Stimulated activated CD4-positive, alpha-beta T cell treated with anti-CD3 and anti-CD28 coated beads, TNF-alpha, amount 100 ng/mL, for 48 hours (primary cell): ENCODE data around the gene MRFAP1L1.
"Not testable (repeated sequence)": the region's sequence is repeated elsewhere in the genome, so short reads cannot be mapped to it uniquely, and the experiment has no call there.

ENCODE experiments used
- DNase-seq, 3 donors: peaks; one replicate each; pipeline ENCODE4 v3.0.0-alpha.2; 2020; ENCODE audit warnings: low read depth in 3 of 3

MRFAP1L1 gene

DNA sequence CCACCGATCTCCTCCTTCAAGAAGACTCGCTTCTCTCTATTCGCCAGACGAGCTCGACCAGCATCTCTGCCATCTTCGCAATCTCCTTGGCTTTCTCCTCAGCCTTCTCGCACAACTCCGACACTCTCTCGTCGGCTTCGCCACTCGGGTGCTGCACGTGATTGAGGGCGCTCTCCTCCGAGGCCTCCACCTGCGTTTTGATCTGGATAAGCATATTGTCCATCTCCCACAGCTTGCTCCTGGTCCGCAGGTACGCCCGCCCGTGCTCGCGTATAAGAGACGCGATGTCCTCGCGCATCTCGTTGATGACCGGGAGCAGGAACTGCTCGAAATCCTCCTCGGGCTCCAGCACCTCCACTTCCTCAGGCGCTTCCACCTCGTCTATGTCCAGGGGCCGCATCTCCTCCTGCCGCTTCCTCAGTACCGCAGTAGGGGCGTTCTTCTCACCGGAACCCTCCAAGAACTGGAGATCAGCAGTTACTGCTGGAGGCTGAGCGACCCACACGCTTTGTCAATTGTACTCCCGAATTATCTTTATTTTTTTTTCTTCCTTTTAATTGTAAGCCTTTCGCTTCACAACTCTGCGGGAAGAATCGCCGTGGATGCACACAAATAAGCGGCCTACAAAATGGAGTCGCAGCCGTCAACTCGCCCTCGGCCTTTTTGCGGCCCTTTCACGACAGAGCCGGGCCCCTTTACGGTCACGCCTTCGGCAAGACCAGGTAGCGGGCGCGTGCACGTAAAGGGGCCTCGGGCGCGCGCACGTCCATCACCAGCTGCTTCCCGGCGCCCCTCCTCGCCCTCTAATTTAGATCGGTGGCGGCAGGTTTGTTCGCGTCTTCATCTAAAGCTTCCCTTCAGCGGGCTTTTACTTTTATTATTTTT lies at the start of gene MRFAP1L1:
MRFAP1L1 (minus strand) TSS at position 636 of the 885 bp plus-strand sequence; CDS start at position 400, 236 bp downstream.
- DNase-seq: peak; percentile 93 to 95 (median 95)

DNA sequence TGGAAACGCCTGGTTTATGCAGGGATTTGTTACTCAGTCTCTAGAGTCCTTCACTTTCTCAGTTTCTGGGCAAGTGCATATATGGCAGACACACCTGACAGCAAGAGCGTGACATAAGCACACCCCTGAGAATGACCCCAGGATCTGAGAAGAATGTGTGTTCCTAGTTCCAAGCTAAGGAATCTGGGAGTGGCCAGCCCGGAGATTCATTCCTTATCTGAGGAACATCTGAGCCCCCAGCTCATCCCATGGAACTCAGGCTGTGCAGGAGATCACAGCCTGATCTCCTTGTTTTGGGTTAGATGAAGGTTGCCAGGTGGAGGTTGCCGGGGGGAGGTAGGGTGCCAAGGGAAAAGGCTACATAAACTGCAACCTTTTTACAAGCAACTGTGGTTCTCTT lies 49.1 kb upstream of the MRFAP1L1 start:
- DNase-seq: no peak

DNA sequence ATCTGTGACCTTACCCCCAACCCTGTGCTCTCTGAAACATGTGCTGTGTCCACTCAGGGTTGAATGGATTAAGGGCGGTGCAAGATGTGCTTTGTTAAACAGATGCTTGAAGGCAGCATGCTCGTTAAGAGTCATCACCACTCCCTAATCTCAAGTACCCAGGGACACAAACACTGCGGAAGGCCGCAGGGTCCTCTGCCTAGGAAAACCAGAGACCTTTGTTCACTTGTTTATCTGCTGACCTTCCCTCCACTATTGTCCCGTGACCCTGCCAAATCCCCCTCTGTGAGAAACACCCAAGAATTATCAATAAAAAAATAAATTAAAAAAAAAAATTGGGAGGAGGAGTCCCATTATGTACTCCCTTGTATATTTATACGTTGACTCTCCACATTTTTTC lies 46.7 kb upstream of the MRFAP1L1 start:
- DNase-seq: not testable (repeated sequence)

DNA sequence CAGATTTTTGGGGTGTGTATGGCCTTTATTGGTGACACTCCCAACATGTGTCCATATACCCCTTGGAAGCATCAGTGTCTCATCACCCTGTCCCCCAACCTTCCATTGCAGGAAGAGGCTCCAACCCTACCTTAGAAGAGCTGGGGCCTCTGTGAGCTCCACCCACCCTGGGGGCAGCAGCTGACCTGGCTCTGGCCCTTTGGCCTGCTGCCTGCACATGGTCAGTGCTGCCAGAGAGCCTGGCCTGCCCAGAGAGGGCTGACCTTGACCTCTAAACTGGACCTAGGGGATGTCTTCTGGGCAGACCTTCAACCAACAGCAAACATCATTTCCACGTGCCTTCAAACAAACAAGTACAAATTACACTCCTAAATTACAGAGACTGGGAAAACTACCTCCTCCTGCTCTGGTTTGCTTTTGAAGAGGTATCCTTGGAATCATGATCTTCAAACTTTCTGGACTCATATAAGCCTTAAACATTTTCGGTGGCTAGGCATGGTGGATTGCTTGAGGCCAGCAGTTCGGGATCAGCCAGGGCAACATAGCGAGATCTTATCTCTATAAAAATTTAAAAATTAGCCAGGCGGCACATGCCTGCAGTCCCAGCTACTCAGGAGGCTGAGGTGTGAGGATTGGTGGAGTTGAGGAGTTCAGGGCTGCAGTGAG lies 45.6 kb upstream of the MRFAP1L1 start:
- no peak for DNase-seq

DNA sequence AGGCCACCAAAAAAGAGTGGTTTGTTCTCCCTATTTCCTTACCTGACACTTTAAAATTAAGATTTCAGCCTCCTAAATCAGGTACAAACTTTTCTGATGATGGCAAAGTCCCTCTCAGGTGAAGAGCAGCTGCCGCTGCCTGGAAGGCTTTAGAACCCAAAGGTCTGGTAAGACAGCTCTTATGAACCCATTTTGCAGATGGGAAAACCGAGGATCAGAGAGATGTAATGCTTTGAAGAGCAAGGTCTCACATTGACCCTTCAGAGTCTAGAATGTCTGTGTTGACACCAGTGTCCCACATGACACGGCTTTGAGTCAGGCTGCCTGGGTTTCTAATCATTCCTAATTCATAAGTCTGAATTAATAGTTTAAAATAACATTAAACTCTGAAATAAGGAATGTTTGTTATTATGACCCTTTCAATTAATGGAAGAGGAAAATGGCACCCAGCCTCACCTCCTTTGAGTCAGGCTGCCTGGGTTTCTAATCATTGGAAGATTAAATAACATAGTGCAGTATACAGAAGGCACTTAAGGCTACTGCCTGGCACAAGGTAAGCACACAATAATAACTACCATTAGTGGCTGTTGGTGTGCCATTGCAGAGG lies 44.9 kb upstream of the MRFAP1L1 start:
- DNase-seq: no peak

DNA sequence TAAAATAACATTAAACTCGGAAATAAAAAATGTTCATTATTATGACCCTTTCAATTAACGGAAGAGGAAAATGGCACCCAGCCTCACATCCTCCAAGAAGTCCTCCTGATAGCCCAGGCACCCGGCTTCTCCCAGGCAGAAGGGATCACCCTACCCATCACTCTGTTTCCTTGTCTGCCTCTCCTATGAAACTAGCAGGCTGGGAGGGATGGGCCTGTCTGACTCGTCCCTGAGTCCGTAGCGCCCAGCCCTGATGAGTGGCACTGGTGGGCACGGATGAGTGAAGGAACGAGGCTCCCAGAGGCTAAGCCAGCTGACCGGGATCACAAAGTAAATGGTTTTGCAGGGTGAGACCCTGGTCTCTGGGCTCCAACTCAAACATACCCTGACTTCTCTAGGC lies 44.2 kb upstream of the MRFAP1L1 start:
- no peak for DNase-seq

DNA sequence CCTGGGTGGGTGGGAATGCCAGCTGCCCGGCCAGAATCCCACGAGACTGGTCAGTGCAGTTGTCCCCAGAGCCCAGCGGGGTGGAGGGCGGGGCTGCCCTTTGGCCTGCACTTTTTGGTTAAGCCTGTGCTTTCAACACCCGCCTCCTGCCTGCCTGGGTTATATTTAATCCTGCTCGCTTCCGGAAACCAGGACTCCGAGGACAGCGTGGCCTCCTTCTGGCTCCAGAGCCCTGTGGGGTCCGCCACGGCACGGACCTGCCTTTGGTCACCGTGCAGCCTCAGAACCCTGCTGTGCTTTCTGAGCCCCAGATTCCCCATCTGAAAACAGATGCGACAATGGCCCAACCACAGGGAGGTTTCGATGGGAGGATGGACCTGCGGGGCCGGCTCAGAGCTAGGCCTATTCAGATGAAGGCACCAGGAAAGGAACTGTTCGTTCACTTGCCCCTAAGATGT lies 43.5 kb upstream of the MRFAP1L1 start:
- no peak for DNase-seq

DNA sequence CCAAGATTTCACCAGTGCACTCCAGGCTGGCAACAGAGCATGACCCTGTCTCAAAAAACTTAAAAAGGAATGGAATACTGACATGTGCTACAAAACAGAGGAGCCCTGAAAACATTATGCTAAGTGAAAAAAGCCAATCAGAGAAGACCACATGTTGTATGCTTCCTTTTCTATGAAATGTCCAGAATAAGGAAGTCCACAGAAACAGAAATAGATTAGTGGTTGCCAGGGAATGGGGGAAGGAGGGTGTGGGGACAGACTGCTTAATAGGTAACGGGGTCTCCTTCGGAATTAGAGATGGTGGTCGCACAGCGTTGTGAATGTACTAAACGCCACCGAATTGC lies 42.8 kb upstream of the MRFAP1L1 start:
- no peak for DNase-seq

DNA sequence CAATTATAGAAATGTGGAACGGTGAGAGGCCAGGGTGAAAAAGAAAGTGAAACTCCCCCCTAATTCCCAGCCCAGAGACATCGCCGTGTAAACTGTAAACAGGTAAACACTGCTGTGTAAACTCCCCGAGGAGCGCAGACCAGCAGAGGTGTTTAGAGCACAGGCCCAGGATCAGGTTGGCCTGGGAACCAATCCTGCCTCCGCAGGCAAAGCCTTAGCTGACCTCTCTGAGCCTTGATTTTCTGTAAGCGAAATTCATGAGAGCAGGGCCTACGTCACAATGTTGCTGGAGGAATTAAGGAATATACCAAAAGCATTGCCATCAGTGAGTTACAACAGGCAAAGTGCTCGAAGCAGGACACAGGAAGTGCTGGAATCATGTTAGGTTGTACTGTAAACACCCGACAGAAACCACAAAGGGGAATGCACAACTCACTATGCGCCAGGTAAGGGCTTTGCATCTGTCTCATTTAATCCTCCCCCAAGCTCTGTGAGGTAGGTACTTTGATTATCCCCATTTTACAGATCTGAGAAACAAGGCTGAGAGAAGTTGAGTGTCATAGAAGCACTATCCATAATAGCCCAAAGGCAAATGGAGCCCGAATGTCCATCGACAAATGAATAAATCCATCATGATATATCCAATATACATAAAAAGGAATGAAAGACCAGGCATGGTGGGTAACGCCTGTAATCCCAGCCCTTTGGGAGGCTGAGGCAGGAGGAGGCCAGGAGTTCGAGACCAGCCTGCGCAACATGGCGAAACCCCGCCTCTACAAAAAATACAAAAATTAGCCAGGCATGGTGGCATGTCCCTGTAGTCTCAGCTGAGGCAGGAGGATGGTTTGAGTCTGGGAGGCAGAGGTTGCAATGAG lies 42.2 kb upstream of the MRFAP1L1 start:
- DNase-seq: no peak

DNA sequence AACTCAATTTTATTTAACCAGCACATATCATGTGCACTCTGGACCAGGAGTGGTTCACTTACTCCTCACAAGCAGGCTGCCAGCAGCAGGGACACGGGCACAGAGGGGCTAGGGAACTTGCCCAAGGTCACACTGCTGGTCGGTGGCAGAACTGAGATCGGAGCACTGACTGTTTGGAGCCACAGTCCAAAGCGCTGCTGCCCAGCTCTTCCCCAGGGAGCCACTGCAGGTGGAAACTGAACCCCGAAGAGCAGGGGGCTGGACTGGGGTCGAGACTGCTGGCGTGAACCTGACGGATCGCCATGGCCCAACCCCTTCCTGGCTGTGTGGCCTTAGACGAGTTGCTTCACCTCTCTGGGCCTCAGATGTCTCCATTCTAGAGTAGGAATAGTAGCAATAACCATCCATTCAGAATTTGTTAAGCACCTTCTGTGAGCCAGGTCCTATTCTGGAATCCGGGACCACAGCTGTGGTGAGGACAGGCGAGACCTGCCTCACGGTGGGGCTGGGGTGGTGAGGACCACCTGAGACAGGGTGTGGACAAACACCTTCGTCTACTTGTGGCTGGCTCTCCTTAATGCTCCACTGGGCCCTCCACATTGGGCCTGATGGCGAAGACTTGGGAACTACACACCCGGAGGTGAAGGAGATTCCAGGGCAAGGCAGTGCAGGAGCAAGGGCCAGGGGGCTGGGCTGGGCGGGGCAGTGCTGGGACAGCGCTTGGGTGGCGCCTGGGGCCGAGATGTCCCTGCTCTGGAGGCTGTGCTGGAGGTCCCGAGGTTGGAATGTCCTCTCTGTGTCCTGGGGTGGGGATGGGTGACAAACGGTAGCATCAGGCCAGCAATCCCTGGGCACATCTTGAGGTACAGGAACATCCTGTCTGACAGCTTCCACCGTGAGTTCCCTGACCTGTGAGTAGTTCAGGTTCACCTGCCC lies 40.9 kb upstream of the MRFAP1L1 start:
- no peak for DNase-seq

DNA sequence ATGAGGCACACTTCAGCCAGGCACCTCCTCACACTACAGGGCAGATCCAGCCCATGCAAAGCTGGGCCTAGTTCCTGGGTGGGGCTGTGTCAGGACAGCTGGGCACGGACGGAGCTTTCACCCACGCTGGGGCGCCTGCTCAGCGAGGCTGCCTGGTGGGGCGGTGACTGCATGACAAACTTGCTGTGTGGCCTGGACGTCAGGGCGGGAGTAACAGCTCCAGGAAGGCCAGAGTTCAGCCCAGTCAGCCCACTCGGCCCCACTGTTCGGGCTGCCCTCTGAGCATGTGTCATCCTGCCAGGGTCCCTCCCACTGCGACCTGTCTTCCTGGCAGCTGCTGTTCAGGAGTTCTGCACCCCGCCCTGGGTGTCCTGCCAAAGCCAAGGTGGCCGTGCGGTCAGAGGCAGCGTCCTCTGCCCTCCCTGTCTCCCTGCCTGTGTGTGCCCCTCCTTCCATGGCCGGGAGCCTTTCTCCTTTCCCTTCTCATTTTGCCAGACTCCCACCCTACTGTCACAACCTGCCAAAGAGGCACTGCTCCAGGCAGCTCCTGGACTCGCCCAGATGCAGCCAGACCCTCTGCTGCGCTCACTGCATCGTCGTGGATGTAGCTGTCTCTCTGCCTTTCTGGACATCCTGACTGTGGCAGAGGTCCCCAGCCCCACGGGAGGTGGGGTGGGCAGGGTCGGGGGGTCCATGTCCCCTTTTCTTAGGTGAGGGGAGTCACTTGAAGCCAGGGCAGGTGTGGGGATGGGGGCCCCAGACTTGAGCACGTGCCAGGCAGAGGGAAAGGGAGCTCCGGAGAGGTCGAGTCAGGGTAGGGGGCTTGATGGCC lies 39.9 kb upstream of the MRFAP1L1 start:
- DNase-seq: no peak

DNA sequence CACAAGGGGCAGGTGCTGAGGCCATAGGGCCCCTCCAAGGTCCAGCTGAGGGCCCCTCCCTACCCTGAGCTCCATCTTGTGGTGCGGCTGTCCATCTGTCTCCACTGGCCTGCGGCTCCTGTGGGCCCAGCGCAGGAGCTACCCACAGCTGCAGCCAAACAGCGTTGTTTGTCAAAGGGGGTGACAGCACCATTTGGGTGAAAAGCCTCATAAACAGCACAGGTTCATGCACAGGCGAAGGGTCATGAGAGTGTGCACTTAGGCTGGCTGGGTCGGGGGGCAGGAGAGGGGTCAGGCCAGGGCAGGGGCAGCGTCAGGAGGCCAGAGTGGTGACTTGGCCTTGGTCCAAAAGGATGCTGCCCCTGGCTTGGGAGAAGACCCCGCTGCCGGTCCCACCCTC lies 38.6 kb upstream of the MRFAP1L1 start:
- DNase-seq: no peak

DNA sequence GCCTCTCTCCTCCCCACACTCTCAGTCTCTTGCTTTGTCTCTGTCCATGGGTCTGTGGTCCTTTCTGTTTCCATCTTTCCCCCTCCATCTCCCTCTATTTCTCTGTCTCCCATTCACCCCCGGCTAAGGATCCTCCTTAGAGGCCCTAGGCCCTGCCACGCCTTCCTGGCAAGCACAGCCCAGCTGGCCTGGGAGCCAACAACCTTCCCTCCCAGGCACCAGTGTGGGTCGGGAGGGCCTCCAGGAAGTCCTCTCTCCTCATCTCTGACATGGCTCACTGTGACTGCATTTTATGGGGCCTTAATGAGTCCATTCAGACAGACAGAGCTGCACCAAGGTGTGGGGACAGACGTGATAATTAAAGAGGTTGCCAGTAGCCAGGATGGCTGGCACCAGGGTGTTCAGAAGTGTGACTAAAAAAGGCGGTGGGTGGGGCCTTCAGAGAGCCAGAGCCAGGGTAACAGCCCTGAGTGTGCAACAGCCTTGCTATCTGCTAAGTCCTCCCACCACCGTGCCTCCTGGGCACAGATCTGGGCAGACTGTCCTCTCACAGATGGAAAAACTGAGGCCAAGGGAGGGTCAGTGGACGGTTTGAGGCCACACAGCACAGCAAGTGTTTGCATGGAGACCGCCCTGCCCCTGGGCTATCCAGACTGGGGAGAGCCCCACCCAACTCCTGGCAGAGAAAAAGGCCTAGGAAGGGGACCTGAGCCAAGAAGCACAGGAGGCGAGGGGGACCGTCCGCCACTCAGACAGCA lies 37.8 kb upstream of the MRFAP1L1 start:
- DNase-seq: no peak

DNA sequence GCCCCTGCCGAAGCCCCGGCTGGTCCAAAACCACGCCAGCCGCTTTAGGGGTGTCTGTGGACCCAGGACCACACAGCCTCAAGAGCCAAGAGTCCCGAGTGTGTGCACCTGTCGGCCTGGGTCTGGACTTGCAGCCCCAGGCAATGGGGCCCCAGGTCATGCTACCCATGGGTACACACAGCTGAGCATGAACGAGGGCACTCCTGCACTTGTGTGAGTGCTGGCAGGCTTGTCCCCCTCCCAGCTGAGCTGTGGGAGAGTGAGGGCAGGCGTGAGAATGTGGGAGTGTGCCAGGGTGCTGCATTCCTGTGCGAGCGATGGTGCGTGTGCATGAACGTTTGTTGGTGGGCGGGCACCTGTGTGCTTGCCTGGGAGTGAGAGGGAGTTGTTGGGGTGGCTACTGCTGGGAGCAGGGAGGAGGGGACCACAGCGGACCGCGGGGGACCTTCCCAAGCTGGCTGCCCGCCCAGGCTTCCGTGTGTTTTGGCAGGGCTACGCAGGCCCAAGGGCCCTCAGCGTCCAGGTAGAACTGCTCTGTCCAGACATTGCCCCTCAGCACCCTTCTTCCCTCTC lies 37.1 kb upstream of the MRFAP1L1 start:
- no peak for DNase-seq

DNA sequence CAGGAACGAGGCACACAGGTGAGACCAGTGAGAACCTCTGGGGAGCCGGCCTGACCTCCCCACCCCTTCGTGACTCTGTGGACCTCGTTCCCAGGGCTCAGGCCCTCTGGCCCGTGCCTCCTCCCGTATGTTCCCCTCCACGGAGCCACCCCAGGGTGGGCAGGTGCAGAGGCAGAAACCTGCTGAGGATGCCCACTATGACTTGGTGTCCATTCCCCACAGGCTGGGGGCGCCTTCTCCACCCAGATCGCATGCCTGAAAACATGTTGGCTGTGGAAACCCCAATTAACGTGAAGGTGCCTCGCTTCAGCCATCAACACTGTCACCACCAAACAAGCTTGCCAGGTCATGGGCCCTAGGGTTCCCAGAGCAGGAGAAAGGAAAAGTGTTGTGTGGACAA lies 33.3 kb upstream of the MRFAP1L1 start:
- DNase-seq: no peak

DNA sequence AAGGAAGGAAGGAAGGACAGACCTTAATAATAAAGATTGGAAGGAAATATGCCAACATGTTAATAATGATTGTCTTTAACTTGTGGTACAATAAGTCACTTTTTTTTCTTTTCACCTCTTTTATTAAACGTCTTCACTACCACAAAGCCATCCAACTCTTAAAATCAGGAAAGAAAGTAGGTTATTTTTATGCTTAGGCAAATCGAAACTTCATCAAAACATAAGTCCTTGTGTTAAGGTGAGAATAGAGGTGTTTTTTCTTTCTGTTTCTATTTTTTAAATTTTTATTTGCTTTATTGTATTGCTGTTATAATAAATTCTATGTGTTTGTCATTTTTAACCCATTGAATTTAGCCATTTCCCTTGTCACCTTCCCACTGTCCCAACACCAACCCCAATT lies 32.8 kb upstream of the MRFAP1L1 start:
- no peak for DNase-seq

DNA sequence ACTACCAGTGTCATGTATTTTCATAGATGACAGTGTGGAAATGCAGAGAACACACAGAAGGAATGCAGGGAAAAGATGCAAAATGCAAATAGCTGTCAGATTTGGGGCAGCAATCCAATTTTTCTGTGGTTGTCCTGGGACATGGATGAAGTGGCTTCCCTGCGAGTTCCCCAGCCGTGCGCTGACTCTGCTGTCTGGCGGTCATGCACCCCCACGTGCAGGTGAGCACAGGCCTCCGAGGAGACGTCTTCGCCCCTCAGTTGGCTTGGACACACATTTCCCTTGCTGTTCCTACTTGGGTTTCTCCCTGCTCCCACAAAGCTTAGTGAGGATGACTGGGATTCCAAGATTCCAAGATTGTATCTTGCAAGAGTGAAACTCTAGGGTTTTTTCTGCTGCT lies 30.7 kb upstream of the MRFAP1L1 start:
- no peak for DNase-seq

DNA sequence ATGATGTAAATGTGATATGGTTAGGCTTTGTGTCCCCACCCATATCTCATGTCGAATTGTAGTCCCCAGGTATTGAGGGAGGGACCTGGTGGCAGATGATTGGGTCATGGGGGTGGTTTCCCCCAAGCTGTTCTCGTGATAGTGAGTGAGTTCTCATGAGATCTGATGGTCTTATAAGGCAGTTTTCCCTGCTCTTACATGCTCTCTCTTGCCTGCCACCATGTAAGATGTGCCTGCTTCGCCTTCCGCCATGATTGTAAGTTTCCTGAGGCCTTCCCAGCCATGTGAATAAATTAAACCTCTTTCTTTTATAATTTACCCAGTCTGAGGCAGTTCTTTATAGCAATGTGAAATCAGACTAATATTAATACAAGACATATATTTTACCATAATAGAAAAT lies 30.3 kb upstream of the MRFAP1L1 start:
- DNase-seq: no peak
